C4-2B (cell line): Measurements from ENCODE around the gene WSCD1.

Experiments
- ZFX ChIP-seq: fragments of 450-650 bp; IDR thresholded peaks from 2 replicates; pipeline ENCODE4 v1.6.1; 2017
- TF ChIP-seq, protein P1 (sequence below): fragments of 450-650 bp; conservative IDR thresholded peaks from 2 replicates; pipeline ENCODE4 v1.5.1; 2017; ENCODE audit warnings: mild to moderate bottlenecking

DNA sequence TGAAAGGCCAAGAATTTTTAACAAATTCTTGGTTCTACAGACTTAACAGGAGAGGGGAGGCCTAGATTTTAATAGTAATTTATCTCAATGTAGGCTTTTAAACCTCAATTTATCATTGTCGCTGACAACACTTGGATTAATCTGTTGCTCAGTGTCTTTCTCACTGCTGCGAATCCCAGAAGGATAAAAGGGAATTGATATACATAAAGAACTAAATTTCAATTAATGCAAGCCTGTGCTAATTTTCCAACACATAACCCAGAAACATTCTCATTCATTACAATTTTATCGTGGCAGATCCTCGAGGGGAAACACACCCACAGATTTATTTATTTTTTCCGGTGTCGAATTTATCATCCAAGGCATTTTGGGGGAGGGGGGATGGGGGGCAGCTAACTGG is 98.1 kb downstream of the WSCD1 start:
- TF ChIP-seq, protein P1, sequence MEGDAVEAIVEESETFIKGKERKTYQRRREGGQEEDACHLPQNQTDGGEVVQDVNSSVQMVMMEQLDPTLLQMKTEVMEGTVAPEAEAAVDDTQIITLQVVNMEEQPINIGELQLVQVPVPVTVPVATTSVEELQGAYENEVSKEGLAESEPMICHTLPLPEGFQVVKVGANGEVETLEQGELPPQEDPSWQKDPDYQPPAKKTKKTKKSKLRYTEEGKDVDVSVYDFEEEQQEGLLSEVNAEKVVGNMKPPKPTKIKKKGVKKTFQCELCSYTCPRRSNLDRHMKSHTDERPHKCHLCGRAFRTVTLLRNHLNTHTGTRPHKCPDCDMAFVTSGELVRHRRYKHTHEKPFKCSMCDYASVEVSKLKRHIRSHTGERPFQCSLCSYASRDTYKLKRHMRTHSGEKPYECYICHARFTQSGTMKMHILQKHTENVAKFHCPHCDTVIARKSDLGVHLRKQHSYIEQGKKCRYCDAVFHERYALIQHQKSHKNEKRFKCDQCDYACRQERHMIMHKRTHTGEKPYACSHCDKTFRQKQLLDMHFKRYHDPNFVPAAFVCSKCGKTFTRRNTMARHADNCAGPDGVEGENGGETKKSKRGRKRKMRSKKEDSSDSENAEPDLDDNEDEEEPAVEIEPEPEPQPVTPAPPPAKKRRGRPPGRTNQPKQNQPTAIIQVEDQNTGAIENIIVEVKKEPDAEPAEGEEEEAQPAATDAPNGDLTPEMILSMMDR, result no peak
- no peak for TF ChIP-seq ZFX
